ENCODE measurements around the gene RHEB. TPM values are rescaled to one million over a fixed set of nuclear protein-coding genes. Genes with fewer than 3 reads are reported as not detected.

Gene RHEB
- total RNA-seq, 1 experiment from 2014 or later, result 156 TPM

DNA sequence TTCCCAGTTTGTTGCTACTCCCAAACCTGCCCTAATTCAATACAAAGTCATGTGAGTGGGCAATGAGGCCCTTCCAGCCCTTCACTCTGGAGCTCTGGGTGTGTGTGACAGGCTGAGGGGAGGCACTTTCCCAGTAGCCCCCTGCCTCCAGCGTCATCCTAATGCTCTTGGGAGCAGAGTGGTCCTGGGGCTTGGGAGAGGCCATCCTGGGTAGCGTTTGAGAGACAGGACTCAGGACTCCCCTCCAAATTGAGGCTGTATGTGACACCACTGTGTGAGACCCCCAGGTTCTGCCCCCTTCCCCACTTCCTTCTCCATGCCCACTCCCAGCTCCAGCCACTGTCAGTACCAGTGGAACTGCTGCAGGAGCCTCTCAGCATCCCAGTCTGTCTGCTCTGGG is 73.3 kb downstream of the RHEB start:
- Histone ChIP-seq H3K36me3 (ENCODE audit: control insufficient read depth, insufficient read depth, low read length) (no peaks in the 10 kb centered on the region), H3K4me3 (ENCODE audit: low read depth, low read length) (no peak overlapping the region), H3K9me3 (no peaks in the 10 kb centered on the region), H3K4me1 (no peaks in the 10 kb centered on the region), H3K27me3 (replicated peaks; ENCODE audit: control insufficient read depth, insufficient read depth, low read length) (no peaks in the 10 kb centered on the region)
- no peak overlapping the region for H3K4me3 Mint-ChIP-seq (ENCODE audit: unreplicated experiment)
- H3K27ac Mint-ChIP-seq (ENCODE audit: unreplicated experiment), result no peak overlapping the region
- intact Hi-C loops (cut with micrococcal nuclease; ENCODE audit: unreplicated experiment), result no loop called here
- no peak for TF ChIP-seq CTCF (IDR thresholded peaks at IDR 0.05; ENCODE audit: insufficient read depth in 1 of 2, low read depth in 1 of 2, low read length in 1 of 2, severe bottlenecking in 1 of 2, unreplicated experiment in 1 of 2)
- no TSS peak for BruUV-seq (replicated peaks)
- ChIA-PET CTCF (no interaction called here), POLR2A (no interaction called here)
- no peak for DNase-seq
- peaks cover 10% of the 10 kb centered on the region for H3K4me1 Mint-ChIP-seq (ENCODE audit: low read depth, unreplicated experiment)
- H3K36me3 Mint-ChIP-seq (ENCODE audit: insufficient read depth, unreplicated experiment), result no peaks in the 10 kb centered on the region
- H3K27me3 Mint-ChIP-seq (ENCODE audit: insufficient read depth, unreplicated experiment), result no peaks in the 10 kb centered on the region
- no peaks in the 10 kb centered on the region for H3K9me3 Mint-ChIP-seq (ENCODE audit: unreplicated experiment)

GRCh38 chr7:151444632-151445031 is 75.1 kb downstream of the RHEB start:
- no peaks in the 10 kb centered on the region for H3K27me3 Mint-ChIP-seq (ENCODE audit: insufficient read depth, unreplicated experiment)
- H3K36me3 ChIP-seq (ENCODE audit: control insufficient read depth, insufficient read depth, low read length), result no peaks in the 10 kb centered on the region
- no peaks in the 10 kb centered on the region for H3K36me3 Mint-ChIP-seq (ENCODE audit: insufficient read depth, unreplicated experiment)
- ChIA-PET CTCF (no interaction called here), POLR2A (no interaction called here)
- H3K9me3 Mint-ChIP-seq (ENCODE audit: unreplicated experiment), result no peaks in the 10 kb centered on the region
- BruUV-seq (replicated peaks), result no TSS peak
- TF ChIP-seq CTCF (IDR thresholded peaks at IDR 0.05; ENCODE audit: insufficient read depth in 1 of 2, low read depth in 1 of 2, low read length in 1 of 2, severe bottlenecking in 1 of 2, unreplicated experiment in 1 of 2), result no peak
- intact Hi-C loops (cut with micrococcal nuclease; ENCODE audit: unreplicated experiment), result no loop called here
- H3K27me3 ChIP-seq (replicated peaks; ENCODE audit: control insufficient read depth, insufficient read depth, low read length), result no peaks in the 10 kb centered on the region
- H3K4me1 ChIP-seq, result no peaks in the 10 kb centered on the region
- H3K4me1 Mint-ChIP-seq (ENCODE audit: low read depth, unreplicated experiment), result peaks cover 10% of the 10 kb centered on the region
- no peak overlapping the region for H3K27ac Mint-ChIP-seq (ENCODE audit: unreplicated experiment)
- H3K4me3 ChIP-seq (ENCODE audit: low read depth, low read length), result no peak overlapping the region
- no peaks in the 10 kb centered on the region for H3K9me3 ChIP-seq
- no peak overlapping the region for H3K4me3 Mint-ChIP-seq (ENCODE audit: unreplicated experiment)
- DNase-seq, result no peak

DNA sequence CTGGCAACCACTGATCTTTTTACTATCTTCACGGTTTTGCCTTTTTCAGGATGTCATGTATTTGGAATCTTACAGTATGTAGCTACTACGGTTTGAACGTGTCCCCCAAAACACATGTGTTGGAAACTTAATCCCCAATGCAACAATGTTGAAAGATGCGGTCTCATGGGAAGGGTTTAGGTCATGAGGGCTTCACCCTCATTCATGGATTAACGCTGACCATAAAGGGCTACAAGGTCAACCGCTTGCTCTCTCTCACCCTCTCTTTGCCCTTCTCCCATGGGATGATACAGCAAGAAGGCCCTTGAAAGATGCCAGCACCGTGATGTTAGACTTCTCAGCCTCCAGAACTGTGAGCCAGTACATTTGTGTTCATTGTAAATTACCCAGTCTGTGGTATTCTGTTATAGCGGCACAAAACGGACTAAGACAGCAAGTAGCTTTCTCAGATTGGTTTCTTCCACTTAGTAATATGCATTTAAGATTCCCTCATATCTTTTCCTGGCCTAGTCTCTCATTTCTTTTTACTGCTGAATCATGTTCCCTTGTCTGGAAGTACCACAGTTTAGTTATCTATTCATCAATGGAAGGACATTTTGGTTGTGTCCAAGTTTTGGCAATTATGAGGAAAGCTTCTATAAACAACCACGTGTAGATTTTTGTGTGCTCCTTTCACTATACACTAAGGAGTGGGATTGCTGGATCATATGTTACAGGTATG is 76.8 kb downstream of the RHEB start:
- H3K36me3 ChIP-seq (ENCODE audit: control insufficient read depth, insufficient read depth, low read length), result no peaks in the 10 kb centered on the region
- no TSS peak for BruUV-seq (replicated peaks)
- POLR2A ChIA-PET, result interaction anchor here (1.1 kb wide), 1 partner anchor 17 kb away, joined by 3 read pairs; no protein-coding TSS in a partner anchor
- Mint-ChIP-seq H3K4me3 (ENCODE audit: unreplicated experiment) (no peak overlapping the region), H3K36me3 (ENCODE audit: insufficient read depth, unreplicated experiment) (no peaks in the 10 kb centered on the region), H3K4me1 (ENCODE audit: low read depth, unreplicated experiment) (peaks cover 10% of the 10 kb centered on the region), H3K27me3 (ENCODE audit: insufficient read depth, unreplicated experiment) (no peaks in the 10 kb centered on the region), H3K27ac (ENCODE audit: unreplicated experiment) (no peak overlapping the region), H3K9me3 (ENCODE audit: unreplicated experiment) (no peaks in the 10 kb centered on the region)
- no peaks in the 10 kb centered on the region for H3K27me3 ChIP-seq (replicated peaks; ENCODE audit: control insufficient read depth, insufficient read depth, low read length)
- H3K9me3 ChIP-seq, result no peaks in the 10 kb centered on the region
- intact Hi-C loops (cut with micrococcal nuclease; ENCODE audit: unreplicated experiment), result no loop called here
- no peak overlapping the region for H3K4me3 ChIP-seq (ENCODE audit: low read depth, low read length)
- H3K4me1 ChIP-seq, result no peaks in the 10 kb centered on the region
- no peak for DNase-seq
- no peak for TF ChIP-seq CTCF (IDR thresholded peaks at IDR 0.05; ENCODE audit: insufficient read depth in 1 of 2, low read depth in 1 of 2, low read length in 1 of 2, severe bottlenecking in 1 of 2, unreplicated experiment in 1 of 2)
- CTCF ChIA-PET, result interaction anchor here (0.6 kb wide), 1 partner anchor 102 kb away, joined by 5 read pairs; no protein-coding TSS in a partner anchor

Data from Caco-2 (cell line).